Measurements from ENCODE around the gene ACVR1. TPM values are rescaled to one million over a fixed set of nuclear protein-coding genes. Genes with fewer than 3 reads are reported as not detected.

ACVR1 gene
- total RNA-seq, 2 experiments from 2014 or later = 8.3 to 10.1 TPM

- peaks cover 13% of the 10 kb centered on the region for H3K36me3 Mint-ChIP-seq (ENCODE audit: low read depth)
- DNase-seq (no peak), ATAC-seq (no peak)
- intact Hi-C loops (cut with micrococcal nuclease) = no loop called here
- ChIA-PET POLR2A (interaction anchor here (1.1 kb wide), 1 partner anchor 52 kb away, joined by 3 read pairs; no protein-coding TSS in a partner anchor), CTCF (interaction anchor here (0.8 kb wide), 1 partner anchor 47 kb away, joined by 3 read pairs; no protein-coding TSS in a partner anchor)
- H3K4me3 Mint-ChIP-seq = no peak overlapping the region
- H3K27me3 Mint-ChIP-seq = no peaks in the 10 kb centered on the region
- no peak for TF ChIP-seq CTCF (IDR thresholded peaks at IDR 0.05)
- peaks cover 6% of the 10 kb centered on the region for H3K4me1 Mint-ChIP-seq (ENCODE audit: low read depth)
- no peaks in the 10 kb centered on the region for H3K9me3 Mint-ChIP-seq
- no peak overlapping the region for H3K27ac Mint-ChIP-seq
Measured at GRCh38 chr2:157803952-157804351, 72.2 kb downstream of the ACVR1 start.

- peaks cover 13% of the 10 kb centered on the region for H3K36me3 Mint-ChIP-seq (ENCODE audit: low read depth)
- no peak for TF ChIP-seq CTCF (IDR thresholded peaks at IDR 0.05)
- intact Hi-C loops (cut with micrococcal nuclease) = no loop called here
- no peak for ATAC-seq
- POLR2A ChIA-PET = interaction anchor here (1.1 kb wide), 1 partner anchor 52 kb away, joined by 3 read pairs; no protein-coding TSS in a partner anchor
- H3K4me1 Mint-ChIP-seq (ENCODE audit: low read depth) = peaks cover 6% of the 10 kb centered on the region
- H3K27ac Mint-ChIP-seq = no peak overlapping the region
- CTCF ChIA-PET = interaction anchor here (0.8 kb wide), 1 partner anchor 47 kb away, joined by 3 read pairs; no protein-coding TSS in a partner anchor
- no peaks in the 10 kb centered on the region for H3K9me3 Mint-ChIP-seq
- no peak overlapping the region for H3K4me3 Mint-ChIP-seq
- H3K27me3 Mint-ChIP-seq = no peaks in the 10 kb centered on the region
- DNase-seq = no peak
Measured at GRCh38 chr2:157803476-157803875, 72.7 kb downstream of the ACVR1 start.

GRCh38 chr2:157800838-157801495 lies 75.2 kb downstream of the ACVR1 start:
- POLR2A ChIA-PET = no interaction called here
- no peaks in the 10 kb centered on the region for H3K27me3 Mint-ChIP-seq
- H3K4me1 Mint-ChIP-seq (ENCODE audit: low read depth) = no peaks in the 10 kb centered on the region
- no peak for DNase-seq
- TF ChIP-seq CTCF (IDR thresholded peaks at IDR 0.05) = no peak
- ATAC-seq = no peak
- intact Hi-C loops (cut with micrococcal nuclease) = no loop called here
- CTCF ChIA-PET = no interaction called here
- no peaks in the 10 kb centered on the region for H3K9me3 Mint-ChIP-seq
- H3K4me3 Mint-ChIP-seq = no peak overlapping the region
- H3K27ac Mint-ChIP-seq = no peak overlapping the region
- peaks cover 11% of the 10 kb centered on the region for H3K36me3 Mint-ChIP-seq (ENCODE audit: low read depth)

GRCh38 chr2:157793053-157793612 lies 83.0 kb downstream of the ACVR1 start:
- H3K36me3 Mint-ChIP-seq (ENCODE audit: low read depth) = peaks cover 4% of the 10 kb centered on the region
- ChIA-PET CTCF (interaction anchor here (0.6 to 2.7 kb wide), 2 partner anchors 15 to 53 kb away, joined by 3 to 7 read pairs; no protein-coding TSS in a partner anchor), POLR2A (no interaction called here)
- DNase-seq = no peak
- no peaks in the 10 kb centered on the region for H3K27me3 Mint-ChIP-seq
- H3K4me3 Mint-ChIP-seq = no peak overlapping the region
- intact Hi-C loops (cut with micrococcal nuclease) = no loop called here
- no peak for ATAC-seq
- no peak overlapping the region for H3K27ac Mint-ChIP-seq
- no peaks in the 10 kb centered on the region for H3K9me3 Mint-ChIP-seq
- peaks cover 24% of the 10 kb centered on the region for H3K4me1 Mint-ChIP-seq (ENCODE audit: low read depth)
- TF ChIP-seq CTCF (IDR thresholded peaks at IDR 0.05) = peak; percentile 31
